Measurements from ENCODE around the gene SENP1.

Gene SENP1

DNA sequence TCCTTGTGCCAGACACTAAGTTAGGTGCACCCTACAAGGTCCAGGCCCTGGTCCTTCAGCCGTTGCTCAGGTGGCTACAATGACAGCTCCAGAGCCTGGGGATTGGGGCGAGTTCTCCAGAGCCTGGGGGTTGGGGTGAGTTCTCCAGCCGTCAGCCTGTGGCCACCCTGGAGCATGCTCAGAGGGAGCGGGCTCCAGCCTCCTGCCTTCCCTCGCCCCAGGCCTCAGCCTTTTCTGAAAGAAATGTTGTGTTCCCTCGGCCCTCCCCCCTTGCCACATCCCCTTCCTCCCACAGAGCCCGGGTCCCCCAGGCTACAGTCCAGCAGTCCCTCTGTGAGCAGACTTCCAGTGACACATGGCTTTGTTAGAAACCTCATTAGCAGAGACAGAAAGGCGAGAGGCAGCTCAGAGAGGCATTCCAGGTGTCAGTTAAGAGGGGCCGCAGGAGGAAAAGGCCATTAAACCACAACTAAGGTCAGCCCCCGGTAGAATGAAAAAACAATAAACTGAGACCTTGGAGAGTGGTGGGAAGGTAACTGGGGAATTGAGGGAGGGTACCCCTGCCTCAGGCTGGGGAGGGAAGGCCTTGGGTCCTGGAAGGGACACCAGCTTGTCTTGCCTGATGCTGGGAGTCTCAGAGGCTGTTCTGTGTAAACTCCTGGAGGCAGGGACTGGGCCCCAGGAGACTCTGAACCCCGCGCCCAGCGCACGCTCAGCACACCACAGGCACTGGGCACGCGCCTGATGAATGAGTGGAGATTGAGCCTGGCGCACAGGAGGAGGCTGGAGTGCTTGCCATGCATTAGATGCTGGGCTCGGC is 78.5 kb downstream of the SENP1 start:
- Histone ChIP-seq H3K27ac (ENCODE audit: low read depth, low read length) (no peak overlapping the region), H3K79me2 (ENCODE audit: control insufficient read depth, insufficient read depth, low read length, unreplicated experiment) (no peaks in the 10 kb centered on the region), H3K4me1 (ENCODE audit: control insufficient read depth, insufficient read depth, low read length, unreplicated experiment) (no peaks in the 10 kb centered on the region), H3K4me3 (ENCODE audit: low read depth, low read length) (no peak overlapping the region), H3K36me3 (ENCODE audit: insufficient read depth, low read length) (no peaks in the 10 kb centered on the region), H2AFZ (ENCODE audit: low read length, unreplicated experiment) (no peak overlapping the region), H3K27me3 (ENCODE audit: insufficient read depth, low read length) (peaks cover 33% of the 10 kb centered on the region)

DNA sequence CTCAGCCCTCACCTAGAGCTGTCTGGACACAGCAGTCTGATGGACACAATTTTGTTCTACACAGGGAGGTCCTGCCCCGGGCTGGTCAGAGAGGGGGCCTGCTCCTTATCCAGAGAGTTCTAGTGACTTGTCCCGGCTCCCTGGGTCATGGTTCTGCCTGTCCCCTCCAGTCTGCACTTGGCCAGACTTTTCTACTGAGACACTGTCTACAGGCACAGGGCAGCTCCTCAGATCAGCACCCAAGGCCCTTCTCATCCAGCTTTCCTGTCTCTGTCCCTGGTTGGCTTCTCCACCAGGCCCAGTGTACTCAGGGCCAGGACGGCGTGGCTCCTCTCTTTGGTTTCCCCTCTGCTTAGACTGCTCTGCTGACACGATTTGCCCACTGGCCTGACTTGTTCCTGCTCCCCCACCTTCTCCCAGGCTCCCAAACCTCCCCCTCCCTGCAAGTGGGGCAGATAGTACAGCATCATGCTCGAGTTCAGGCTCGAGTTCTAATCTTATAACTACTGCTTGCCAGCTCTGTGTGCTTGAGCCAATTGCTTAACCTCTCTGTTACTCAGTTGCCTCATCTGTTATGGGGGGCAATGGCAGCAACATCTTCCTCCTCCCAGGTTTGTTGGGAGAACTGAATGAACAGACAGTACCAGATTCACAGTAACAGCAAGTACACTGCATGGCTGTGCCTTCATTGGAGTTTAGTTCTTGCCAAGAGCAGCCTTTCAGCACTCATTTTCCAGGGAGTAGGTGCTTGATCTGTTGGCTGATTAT is 79.6 kb downstream of the SENP1 start:
- Histone ChIP-seq H2AFZ (ENCODE audit: low read length, unreplicated experiment) (no peak overlapping the region), H3K4me1 (ENCODE audit: control insufficient read depth, insufficient read depth, low read length, unreplicated experiment) (no peaks in the 10 kb centered on the region), H3K27ac (ENCODE audit: low read depth, low read length) (no peak overlapping the region), H3K27me3 (ENCODE audit: insufficient read depth, low read length) (peaks cover 43% of the 10 kb centered on the region), H3K36me3 (ENCODE audit: insufficient read depth, low read length) (no peaks in the 10 kb centered on the region), H3K4me3 (ENCODE audit: low read depth, low read length) (no peak overlapping the region), H3K79me2 (ENCODE audit: control insufficient read depth, insufficient read depth, low read length, unreplicated experiment) (no peaks in the 10 kb centered on the region)

DNA sequence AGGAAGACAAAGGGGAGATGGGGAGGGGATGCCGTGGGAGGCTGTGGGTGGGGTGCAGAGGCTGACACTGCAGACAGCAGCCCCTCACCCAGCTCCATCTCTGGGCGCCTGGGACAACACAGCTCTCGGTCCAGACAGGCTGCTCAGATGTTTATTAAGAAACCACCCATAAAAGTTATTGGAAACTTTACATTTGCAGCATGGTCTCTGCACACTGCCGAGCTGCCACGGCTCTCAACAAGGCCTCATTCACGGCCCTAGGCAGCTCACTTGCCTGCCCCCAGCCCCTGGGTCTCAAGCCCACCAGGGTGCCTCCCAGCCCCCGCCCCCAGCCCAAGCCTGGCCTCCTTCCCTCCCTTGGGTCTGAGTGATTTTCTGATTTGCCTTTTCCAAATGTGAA is 80.6 kb downstream of the SENP1 start:
- Histone ChIP-seq H2AFZ (ENCODE audit: low read length, unreplicated experiment) (no peak overlapping the region), H3K36me3 (ENCODE audit: insufficient read depth, low read length) (no peaks in the 10 kb centered on the region), H3K27ac (ENCODE audit: low read depth, low read length) (no peak overlapping the region), H3K4me3 (ENCODE audit: low read depth, low read length) (no peak overlapping the region), H3K27me3 (ENCODE audit: insufficient read depth, low read length) (peaks cover 50% of the 10 kb centered on the region), H3K4me1 (ENCODE audit: control insufficient read depth, insufficient read depth, low read length, unreplicated experiment) (no peaks in the 10 kb centered on the region), H3K79me2 (ENCODE audit: control insufficient read depth, insufficient read depth, low read length, unreplicated experiment) (no peaks in the 10 kb centered on the region)

DNA sequence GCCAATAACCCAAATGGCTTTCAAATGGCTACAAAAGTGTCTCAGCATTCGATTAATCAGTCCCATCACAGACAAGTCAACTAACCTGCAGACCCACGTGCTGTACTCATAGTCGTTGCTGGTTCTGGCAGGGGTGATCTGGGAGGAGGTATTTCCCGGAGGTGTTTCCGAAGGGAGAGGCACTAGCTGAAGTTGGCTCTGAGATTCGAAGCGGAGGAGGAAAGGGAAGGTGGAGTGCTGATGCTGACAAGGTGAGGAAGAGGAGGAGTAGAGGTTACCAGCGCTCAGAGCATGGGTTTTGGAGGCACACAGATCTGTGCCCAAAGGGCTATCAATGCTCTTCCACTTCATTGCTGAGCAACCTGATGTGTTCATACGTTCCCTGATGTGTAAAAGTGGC is 81.1 kb downstream of the SENP1 start:
- Histone ChIP-seq H3K27me3 (ENCODE audit: insufficient read depth, low read length) (peaks cover 53% of the 10 kb centered on the region), H3K27ac (ENCODE audit: low read depth, low read length) (no peak overlapping the region), H3K4me3 (ENCODE audit: low read depth, low read length) (no peak overlapping the region), H2AFZ (ENCODE audit: low read length, unreplicated experiment) (no peak overlapping the region), H3K79me2 (ENCODE audit: control insufficient read depth, insufficient read depth, low read length, unreplicated experiment) (no peaks in the 10 kb centered on the region), H3K4me1 (ENCODE audit: control insufficient read depth, insufficient read depth, low read length, unreplicated experiment) (no peaks in the 10 kb centered on the region), H3K36me3 (ENCODE audit: insufficient read depth, low read length) (no peaks in the 10 kb centered on the region)

DNA sequence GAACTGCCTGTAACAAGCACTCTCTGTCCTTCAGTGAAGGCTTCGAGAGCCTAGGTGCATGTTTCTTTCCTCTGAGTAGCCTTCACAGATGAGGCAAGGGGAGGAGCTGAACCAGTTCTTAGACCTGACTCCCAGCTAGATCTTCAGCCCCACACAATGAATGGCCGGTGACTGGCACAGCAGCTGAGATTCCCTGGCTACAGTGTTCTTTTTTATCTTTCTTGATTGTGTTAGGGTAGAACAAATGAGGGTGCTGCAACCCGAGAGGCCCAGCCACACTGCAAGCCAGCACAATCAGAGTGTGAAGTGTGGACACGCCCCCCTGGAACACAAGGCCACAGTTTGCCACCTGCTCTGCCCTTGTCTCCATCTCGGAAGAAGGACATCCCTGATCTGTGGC is 82.5 kb downstream of the SENP1 start:
- Histone ChIP-seq H3K27ac (ENCODE audit: low read depth, low read length) (no peak overlapping the region), H3K4me3 (ENCODE audit: low read depth, low read length) (no peak overlapping the region), H3K79me2 (ENCODE audit: control insufficient read depth, insufficient read depth, low read length, unreplicated experiment) (no peaks in the 10 kb centered on the region), H3K27me3 (ENCODE audit: insufficient read depth, low read length) (peaks cover 66% of the 10 kb centered on the region), H2AFZ (ENCODE audit: low read length, unreplicated experiment) (no peak overlapping the region), H3K36me3 (ENCODE audit: insufficient read depth, low read length) (no peaks in the 10 kb centered on the region), H3K4me1 (ENCODE audit: control insufficient read depth, insufficient read depth, low read length, unreplicated experiment) (no peaks in the 10 kb centered on the region)

DNA sequence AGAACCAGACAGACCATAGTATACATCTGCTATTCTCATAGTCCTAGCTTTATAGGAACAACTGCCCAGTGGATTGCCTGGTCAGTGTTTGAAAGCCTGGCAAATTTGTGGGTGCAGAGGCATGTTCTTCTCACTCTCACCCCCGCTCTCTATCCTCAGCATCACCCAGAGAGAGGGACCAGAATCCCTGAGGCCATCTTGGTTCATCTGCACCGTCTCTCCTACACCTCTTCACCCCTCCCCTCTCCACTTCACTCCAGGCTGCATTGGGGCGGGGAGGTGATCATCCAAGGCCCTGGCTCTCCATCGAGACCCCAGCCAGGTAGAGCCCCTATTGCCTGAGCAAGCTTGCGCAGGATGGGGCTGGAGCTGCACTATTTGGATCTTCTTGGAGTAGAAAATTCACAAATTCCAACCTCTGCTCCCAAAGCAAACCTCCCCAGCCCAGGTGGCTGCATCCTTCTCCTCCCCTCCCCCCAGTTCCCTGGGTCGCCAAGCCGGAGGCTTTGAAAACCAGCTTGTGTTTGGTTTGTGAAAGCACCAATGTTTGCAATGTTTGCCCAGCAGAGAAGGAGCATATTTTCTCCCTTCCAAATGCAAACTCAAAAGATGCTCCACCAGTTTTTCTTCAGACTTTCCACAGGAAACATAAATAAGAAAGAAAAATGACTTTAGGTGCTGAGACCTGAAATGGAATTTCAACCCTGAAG is 83.0 kb downstream of the SENP1 start:
- Histone ChIP-seq H3K79me2 (ENCODE audit: control insufficient read depth, insufficient read depth, low read length, unreplicated experiment) (no peaks in the 10 kb centered on the region), H3K27me3 (ENCODE audit: insufficient read depth, low read length) (peaks cover 71% of the 10 kb centered on the region), H3K4me3 (ENCODE audit: low read depth, low read length) (no peak overlapping the region), H2AFZ (ENCODE audit: low read length, unreplicated experiment) (no peak overlapping the region), H3K4me1 (ENCODE audit: control insufficient read depth, insufficient read depth, low read length, unreplicated experiment) (no peaks in the 10 kb centered on the region), H3K36me3 (ENCODE audit: insufficient read depth, low read length) (no peaks in the 10 kb centered on the region), H3K27ac (ENCODE audit: low read depth, low read length) (no peak overlapping the region)

DNA sequence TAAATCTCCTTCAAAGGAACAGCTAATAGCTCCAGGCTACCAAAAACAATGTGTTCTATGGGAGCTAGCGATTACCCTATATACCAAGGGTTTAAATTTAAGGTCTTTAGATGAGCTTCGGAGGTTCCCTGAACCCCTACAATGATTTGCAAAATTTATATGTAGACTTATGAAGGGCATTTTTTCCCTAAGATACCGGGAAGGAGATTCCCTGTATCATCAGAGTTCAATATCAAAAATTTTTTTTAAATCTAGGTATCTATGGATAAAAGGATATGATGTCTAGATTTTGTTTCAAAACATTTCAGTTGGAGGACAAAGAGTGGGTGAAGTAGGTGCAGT is 83.7 kb downstream of the SENP1 start:
- H3K27ac ChIP-seq (ENCODE audit: low read depth, low read length), result no peak overlapping the region
- no peaks in the 10 kb centered on the region for H3K36me3 ChIP-seq (ENCODE audit: insufficient read depth, low read length)
- H3K79me2 ChIP-seq (ENCODE audit: control insufficient read depth, insufficient read depth, low read length, unreplicated experiment), result no peaks in the 10 kb centered on the region
- H3K27me3 ChIP-seq (ENCODE audit: insufficient read depth, low read length), result peaks cover 76% of the 10 kb centered on the region
- no peak overlapping the region for H2AFZ ChIP-seq (ENCODE audit: low read length, unreplicated experiment)
- no peaks in the 10 kb centered on the region for H3K4me1 ChIP-seq (ENCODE audit: control insufficient read depth, insufficient read depth, low read length, unreplicated experiment)
- no peak overlapping the region for H3K4me3 ChIP-seq (ENCODE audit: low read depth, low read length)

DNA sequence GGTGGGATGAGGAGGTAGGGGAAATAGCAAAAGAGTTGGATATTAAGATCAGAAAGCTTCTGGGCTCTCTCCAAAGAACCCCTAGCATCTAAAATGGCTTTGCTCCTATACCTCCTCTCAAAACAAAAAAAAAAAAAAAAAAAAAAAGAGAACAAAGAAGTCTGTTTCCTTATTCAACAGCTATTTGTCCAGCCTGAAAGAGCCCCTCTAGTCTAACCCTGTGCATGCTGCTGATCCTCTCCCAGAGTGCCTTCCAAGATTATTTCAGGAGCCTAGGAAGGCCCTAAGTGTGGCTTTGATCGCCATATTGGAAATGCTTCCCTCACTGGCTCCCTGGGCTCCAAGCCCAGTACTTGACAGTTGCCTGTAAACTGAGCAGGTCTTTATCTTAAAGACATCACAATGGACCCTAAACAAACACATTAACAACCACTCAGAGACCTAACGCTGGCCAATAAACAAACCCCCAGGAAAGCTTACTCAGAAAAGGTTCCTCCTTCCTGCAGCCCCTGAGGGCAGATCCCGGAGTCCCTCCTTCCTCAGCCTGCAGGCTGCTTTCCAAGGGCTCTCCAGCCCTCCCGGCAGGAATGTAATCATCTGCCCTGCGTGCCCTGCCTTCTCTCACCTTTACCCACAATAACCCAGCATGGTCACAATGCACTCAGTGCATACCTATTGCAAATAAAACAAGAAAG is 84.2 kb downstream of the SENP1 start:
- Histone ChIP-seq H3K27ac (ENCODE audit: low read depth, low read length) (no peak overlapping the region), H3K4me3 (ENCODE audit: low read depth, low read length) (no peak overlapping the region), H2AFZ (ENCODE audit: low read length, unreplicated experiment) (no peak overlapping the region), H3K27me3 (ENCODE audit: insufficient read depth, low read length) (peaks cover 78% of the 10 kb centered on the region), H3K79me2 (ENCODE audit: control insufficient read depth, insufficient read depth, low read length, unreplicated experiment) (no peaks in the 10 kb centered on the region), H3K4me1 (ENCODE audit: control insufficient read depth, insufficient read depth, low read length, unreplicated experiment) (no peaks in the 10 kb centered on the region), H3K36me3 (ENCODE audit: insufficient read depth, low read length) (no peaks in the 10 kb centered on the region)

DNA sequence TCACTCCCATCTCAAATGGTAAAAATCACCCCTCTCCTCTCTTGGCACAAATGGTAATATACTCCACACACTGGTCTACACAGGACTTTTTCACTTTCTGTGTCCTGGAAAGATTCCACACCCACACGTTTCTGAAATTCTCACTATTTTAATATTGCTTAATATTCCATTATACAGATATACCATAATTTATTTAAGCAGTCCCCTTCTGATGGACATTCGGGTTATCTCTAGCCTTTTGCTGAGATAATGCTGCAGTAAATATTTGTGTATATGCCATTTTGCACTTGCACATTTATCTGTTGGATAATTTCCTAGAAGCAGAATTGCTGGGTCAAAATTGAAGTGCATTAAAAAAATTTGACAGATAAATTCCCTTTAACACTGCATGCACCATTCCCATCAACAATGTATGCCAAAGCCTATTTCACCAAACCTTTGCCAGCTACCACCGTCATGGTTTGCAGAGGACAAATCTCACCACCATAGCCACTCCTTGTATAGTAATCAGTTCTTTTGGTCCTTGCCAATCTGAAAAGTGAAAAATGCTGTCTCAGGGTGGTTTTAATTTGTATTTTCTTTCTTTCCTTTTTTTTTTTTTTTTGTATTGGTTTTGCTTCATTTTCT is 86.1 kb downstream of the SENP1 start:
- H3K79me2 ChIP-seq (ENCODE audit: control insufficient read depth, insufficient read depth, low read length, unreplicated experiment), result no peaks in the 10 kb centered on the region
- no peaks in the 10 kb centered on the region for H3K36me3 ChIP-seq (ENCODE audit: insufficient read depth, low read length)
- H2AFZ ChIP-seq (ENCODE audit: low read length, unreplicated experiment), result no peak overlapping the region
- H3K4me3 ChIP-seq (ENCODE audit: low read depth, low read length), result no peak overlapping the region
- H3K27ac ChIP-seq (ENCODE audit: low read depth, low read length), result no peak overlapping the region
- peaks cover 84% of the 10 kb centered on the region for H3K27me3 ChIP-seq (ENCODE audit: insufficient read depth, low read length)
- no peaks in the 10 kb centered on the region for H3K4me1 ChIP-seq (ENCODE audit: control insufficient read depth, insufficient read depth, low read length, unreplicated experiment)

DNA sequence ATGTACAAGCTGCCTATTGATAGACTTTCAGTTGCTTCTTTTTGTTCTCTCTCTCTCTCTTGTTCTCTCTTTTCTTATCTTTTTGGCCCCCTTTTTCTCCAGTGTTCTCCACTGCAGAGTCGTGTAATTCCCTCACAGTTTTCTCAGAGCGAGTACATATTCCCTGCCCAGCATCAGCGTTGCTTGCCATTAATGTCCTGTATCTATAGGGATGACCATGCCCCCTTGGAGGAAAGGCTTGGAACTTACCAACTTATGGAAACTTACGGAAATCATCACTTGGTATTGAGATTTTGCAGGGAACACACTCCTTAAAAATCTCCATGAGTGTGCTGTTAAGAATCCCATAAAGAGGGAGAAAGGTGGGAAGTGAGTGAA is 87.3 kb downstream of the SENP1 start:
- Histone ChIP-seq H3K36me3 (ENCODE audit: insufficient read depth, low read length) (no peaks in the 10 kb centered on the region), H3K27me3 (ENCODE audit: insufficient read depth, low read length) (peaks cover 91% of the 10 kb centered on the region), H2AFZ (ENCODE audit: low read length, unreplicated experiment) (no peak overlapping the region)

More for the DNA sequence above, 87.3 kb downstream of the SENP1 start:
- no peaks in the 10 kb centered on the region for H3K4me1 ChIP-seq (ENCODE audit: control insufficient read depth, insufficient read depth, low read length, unreplicated experiment)
- no peaks in the 10 kb centered on the region for H3K79me2 ChIP-seq (ENCODE audit: control insufficient read depth, insufficient read depth, low read length, unreplicated experiment)
- H3K27ac ChIP-seq (ENCODE audit: low read depth, low read length), result no peak overlapping the region
- H3K4me3 ChIP-seq (ENCODE audit: low read depth, low read length), result no peak overlapping the region
